Suprapubic skin (tissue), 3 donors: Measurements from ENCODE around the gene TNFRSF4.

Experiments used
- CTCF ChIP-seq, 2 donors: fragments of 200-600 bp in 1 of 2; fragments of 450-650 bp in 1 of 2; sonication (generic) in 1 of 2; IDR thresholded peaks; one replicate each; pipeline ENCODE4 v1.5.1; 2016 to 2019; ENCODE audit warnings: antibody characterized with exemption in 2 of 2, mild to moderate bottlenecking in 1 of 2, moderate library complexity in 1 of 2
- POLR2A ChIP-seq, 2 donors: fragments of 450-650 bp; IDR thresholded peaks; one replicate each; pipeline ENCODE4 v1.6.1; 2017; ENCODE audit warnings: antibody characterized with exemption in 2 of 2, mild to moderate bottlenecking in 2 of 2, moderate library complexity in 2 of 2

- TF ChIP-seq CTCF (IDR thresholded peaks at IDR 0.05) (no peak), POLR2A (IDR thresholded peaks at IDR 0.05) (no peak)
Measured at GRCh38 chr1:1254667-1254998, 40.7 kb upstream of the TNFRSF4 start.
